ENCODE data around the gene UBE2F.
A peak's percentile ranks its signal among the peaks of the same experiment; 100 is the strongest.
"Not testable (repeated sequence)": the region's sequence is repeated elsewhere in the genome, so short reads cannot be mapped to it uniquely, and the experiment has no call there.

UBE2F gene

DNA sequence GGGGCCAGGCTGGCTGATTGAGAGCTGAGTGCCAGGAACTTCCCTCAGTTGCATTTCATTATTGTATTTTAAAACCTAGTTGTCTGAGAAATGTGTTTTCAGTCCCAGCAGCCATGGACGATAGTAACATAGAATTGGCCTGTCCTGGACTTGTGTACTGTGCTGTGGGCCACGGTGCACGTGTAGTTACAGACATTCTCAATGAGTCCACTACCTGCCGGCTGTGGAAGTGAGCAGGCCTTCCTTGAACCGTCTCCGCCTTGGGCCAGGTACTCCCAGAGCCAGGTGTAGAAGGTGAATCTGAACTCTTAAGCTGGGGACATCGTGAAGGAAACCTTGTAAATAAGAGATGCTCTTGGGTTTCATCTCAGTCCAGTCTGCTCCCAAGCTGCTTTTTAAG lies 47.0 kb downstream of the UBE2F start:
- no peak for DNase-seq (ENCODE audit: extremely low read depth in 1 of 2, low read depth in 1 of 2)

DNA sequence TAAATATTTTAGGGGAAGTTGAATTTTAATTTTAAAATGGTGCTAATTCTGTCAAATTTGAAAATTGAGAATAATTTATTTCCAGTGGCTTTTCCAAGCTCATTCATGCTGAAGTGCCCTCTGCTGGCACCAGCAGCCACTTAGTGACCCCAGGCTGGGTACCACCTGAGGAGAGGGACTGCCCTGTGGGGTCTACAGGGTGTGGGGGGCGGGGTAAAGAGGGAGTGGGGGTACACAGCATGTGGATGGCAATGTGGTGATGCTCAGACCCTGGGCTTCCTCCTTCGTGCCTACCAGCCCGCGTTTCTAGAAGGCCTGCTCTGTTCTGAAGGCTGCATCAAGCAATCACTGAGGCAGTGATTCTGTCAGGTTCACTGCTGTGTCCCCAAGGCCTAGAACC lies 48.9 kb downstream of the UBE2F start:
- no peak for DNase-seq (ENCODE audit: extremely low read depth in 1 of 2, low read depth in 1 of 2)

- no peak for DNase-seq (ENCODE audit: extremely low read depth in 1 of 2, low read depth in 1 of 2)
Observed at GRCh38 chr2:238016526-238016925, 49.7 kb downstream of the UBE2F start.

DNA sequence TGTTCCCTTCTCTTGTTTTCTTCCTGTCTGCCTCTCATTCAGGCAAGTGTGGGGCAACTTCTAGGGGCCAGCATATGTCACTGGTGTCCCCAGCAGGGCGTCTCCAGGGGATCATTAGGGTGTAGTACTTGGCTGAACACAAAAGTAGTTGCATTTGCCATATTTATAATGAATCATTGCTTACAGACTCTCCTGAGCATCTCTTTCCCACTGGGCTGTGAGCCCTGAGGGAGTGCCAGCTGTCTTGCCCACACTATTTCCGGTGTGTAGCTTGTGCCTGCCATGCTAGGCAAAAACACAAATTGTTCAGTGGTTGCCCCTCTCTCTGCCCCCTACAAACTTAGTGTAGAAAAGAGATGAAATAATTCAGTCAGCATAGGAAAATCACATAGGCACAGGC lies 53.1 kb downstream of the UBE2F start:
- no peak for DNase-seq (ENCODE audit: extremely low read depth in 1 of 2, low read depth in 1 of 2)

GRCh38 chr2:238020816-238021215 lies 54.0 kb downstream of the UBE2F start:
- no peak for DNase-seq (ENCODE audit: extremely low read depth in 1 of 2, low read depth in 1 of 2)

DNA sequence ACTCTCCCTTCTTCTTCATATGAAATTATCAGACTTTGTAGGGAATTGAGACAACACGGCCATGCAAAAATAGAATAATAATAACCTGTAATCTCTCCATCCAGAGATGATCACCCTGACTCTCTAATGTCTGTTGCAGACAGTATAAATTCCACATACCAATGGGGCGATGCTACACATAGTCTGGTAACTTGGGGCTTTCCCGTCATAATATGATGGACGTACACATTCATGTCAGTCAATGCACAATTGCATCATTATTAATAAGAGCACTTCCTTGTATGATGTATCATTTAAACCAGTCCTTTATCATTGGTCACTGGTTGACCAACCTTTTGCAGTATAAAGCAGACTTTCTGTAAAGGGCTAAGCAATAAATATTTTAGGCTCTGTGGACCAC lies 54.5 kb downstream of the UBE2F start:
- DNase-seq (ENCODE audit: extremely low read depth in 1 of 2, low read depth in 1 of 2) = no peak

DNA sequence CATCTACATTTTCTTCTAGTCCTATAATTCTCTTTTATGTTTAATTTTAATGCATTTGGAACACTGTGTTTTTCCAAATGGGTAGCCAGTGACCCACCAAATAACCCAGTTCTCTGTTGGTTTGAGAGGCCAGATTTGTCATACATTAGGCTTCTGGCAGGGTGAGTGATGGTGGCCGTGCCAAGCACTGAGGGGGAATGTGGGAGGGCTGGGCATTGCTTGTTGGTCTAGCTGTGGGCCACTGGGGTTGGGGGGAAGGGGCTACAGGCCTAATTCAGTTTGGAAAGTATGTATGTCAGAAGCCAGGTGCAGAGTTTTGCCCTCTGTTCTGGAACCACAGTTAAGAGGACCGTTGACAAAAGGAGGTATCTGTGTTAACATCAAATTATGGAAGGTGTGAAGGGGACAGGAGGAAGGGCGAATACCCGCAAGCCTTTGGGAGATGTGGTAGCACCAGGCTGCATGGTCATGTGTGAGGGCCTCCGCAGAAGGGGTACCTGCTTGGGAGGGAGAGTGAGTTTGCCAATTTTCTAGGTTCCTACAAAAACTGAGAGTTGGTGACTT lies 55.9 kb downstream of the UBE2F start:
- no peak for DNase-seq (ENCODE audit: extremely low read depth in 1 of 2, low read depth in 1 of 2)

- DNase-seq (ENCODE audit: extremely low read depth in 1 of 2, low read depth in 1 of 2) = no peak
Observed at GRCh38 chr2:238023608-238024007, 56.8 kb downstream of the UBE2F start.

- DNase-seq (ENCODE audit: extremely low read depth in 1 of 2, low read depth in 1 of 2) = peak in 1 of 2 donors; percentile 57
Observed at GRCh38 chr2:238024986-238025385, 58.2 kb downstream of the UBE2F start.

GRCh38 chr2:238025741-238026360 lies 59.0 kb downstream of the UBE2F start:
- DNase-seq (ENCODE audit: extremely low read depth in 1 of 2, low read depth in 1 of 2) = no peak

- no peak for DNase-seq (ENCODE audit: extremely low read depth in 1 of 2, low read depth in 1 of 2)
Observed at GRCh38 chr2:238027058-238027457, 60.2 kb downstream of the UBE2F start.

GRCh38 chr2:238027591-238028415 lies 61.0 kb downstream of the UBE2F start:
- no peak for DNase-seq (ENCODE audit: extremely low read depth in 1 of 2, low read depth in 1 of 2)

DNA sequence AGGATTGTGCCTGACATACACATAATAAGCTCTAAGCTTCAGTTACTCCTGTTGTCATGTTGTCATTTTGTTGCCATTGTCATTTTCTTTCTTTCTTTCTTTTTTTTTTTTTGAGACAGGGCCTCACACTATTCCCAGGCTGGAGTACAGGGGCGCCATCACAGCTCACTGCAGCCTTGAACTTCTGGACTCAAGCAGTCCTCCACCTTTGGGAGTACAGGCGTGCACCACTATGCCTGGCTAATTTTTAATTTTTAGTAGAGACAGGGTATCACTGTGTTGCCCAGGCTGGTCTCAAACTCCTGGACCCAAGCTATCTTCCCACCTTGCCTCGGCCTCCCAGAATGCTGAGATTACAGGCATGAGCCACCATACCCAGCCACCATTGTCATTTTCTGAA lies 63.0 kb downstream of the UBE2F start:
- DNase-seq (ENCODE audit: extremely low read depth in 1 of 2, low read depth in 1 of 2) = no peak

DNA sequence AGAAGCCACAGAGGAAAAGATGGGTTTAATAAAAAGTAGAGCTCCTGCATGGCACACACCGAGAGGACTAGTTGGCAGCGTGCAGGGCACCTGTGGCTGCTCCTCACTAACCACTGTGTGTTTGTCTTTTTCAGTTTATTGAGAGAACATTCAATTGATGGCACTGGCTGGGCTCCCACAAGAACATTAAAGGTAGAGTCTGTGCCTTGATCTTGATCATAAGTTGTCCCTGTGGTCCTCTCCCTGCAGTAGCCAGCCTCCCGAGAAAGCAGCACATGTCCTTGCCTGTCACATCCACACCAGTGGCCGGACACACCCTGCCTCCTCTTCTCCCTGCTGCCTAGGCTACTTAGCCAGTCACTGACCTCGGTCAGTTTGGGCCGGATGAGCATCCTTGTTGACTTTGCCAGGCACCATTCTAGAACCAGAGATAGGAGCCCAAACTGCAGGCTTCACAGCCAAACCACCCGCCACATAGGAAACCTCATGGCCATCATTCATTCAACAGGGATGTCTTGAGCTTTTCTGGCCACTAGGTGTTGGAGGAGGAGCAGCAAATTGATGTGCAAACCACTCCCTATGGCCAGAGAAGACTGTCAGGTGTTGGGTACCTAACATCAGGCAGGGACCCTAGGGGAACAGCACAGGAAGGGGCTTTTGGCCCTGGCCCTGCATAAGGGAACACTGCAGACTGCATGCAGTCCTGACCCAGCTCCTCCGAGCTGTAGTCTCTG lies 63.8 kb downstream of the UBE2F start:
- DNase-seq (ENCODE audit: extremely low read depth in 1 of 2, low read depth in 1 of 2) = no peak

DNA sequence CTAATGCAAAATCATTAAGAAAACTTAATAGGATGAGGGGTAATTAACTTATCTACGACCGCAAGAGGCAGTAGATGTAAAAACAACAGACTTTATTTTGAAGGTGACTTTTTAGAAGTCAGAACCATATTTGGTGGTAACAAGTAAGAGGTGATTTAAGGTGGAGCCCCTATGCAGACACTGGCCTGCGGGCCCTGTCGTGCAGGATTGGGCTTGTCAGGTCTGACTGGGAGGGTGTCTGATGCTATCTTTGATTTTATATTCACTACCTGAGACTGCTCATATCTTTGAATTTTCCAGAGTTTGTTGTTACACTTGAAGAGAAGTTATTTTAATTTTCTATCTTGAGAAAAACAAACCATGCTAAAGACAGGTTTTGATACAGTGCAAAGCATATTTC lies 64.9 kb downstream of the UBE2F start:
- no peak for DNase-seq (ENCODE audit: extremely low read depth in 1 of 2, low read depth in 1 of 2)

DNA sequence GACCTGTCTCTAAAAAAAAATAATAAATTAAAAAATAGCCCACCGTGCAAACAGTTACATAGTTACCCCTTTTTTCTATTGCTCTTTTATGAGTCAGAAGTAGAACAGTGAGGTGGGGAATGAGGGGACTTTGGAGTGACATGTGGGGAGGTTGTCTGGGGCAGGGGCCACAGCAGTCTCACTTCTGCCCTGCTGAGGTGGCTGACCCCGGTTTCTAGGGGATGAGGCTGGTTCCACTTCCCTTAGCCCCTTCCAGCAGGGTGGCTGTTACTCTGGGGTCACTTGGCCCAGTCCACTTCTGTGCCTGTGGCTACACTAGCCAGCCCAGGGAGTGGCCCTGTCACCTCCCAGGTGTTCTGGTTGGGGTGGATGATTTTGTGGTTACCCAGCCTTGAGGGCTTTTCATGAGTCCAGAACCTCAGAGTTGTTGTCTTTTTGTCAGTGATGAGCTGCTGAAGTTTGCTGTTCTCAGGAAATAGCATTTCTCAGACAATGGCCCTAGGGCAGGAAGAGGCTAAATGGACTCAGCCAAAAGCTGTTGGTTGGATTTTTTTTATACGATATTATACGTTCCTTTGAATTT lies 66.0 kb downstream of the UBE2F start:
- DNase-seq (ENCODE audit: extremely low read depth in 1 of 2, low read depth in 1 of 2) = no peak

DNA sequence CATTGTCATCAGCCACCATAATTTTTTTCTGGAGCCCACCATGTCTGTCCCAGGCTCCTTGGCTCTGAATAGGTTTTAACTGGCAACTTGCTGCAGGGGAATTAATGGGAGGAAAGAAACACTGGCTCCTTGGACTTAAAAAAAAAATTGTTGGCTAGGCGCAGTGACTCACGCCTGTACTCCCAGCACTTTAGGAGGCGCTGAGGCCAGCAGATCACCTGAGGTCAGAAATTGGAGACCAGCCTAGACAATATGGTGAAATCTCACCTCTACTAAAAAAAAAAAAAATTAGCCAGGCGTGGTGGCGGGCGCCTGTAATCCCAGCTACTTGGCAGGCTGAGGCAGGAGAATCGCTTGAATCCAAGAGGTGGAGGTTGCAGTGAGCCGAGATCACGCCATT lies 67.2 kb downstream of the UBE2F start:
- not testable (repeated sequence) for DNase-seq (ENCODE audit: extremely low read depth in 1 of 2, low read depth in 1 of 2)

GRCh38 chr2:238038203-238038602 lies 71.4 kb downstream of the UBE2F start:
- no peak for DNase-seq (ENCODE audit: extremely low read depth in 1 of 2, low read depth in 1 of 2)

DNA sequence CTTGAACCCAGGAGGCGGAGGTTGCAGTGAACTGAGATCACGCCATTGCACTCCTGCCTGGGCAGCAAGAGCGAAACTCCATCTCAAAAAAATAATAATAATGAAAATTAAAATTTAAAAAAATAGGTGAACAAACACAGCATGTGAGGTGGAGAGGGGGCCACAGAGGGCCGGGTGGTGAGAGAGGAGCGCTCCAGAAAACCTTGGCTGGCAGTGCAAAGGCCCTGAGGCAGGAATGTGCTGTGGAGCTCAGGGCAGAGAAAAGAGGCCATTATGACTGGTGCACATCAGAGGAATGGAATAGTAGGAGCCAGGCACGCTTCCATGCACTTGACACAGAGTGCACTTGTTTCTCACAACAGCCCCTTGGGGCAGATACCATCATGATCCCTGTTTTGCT lies 72.3 kb downstream of the UBE2F start:
- DNase-seq (ENCODE audit: extremely low read depth in 1 of 2, low read depth in 1 of 2) = no peak

- no peak for DNase-seq (ENCODE audit: extremely low read depth in 1 of 2, low read depth in 1 of 2)
Observed at GRCh38 chr2:238039985-238040384, 73.2 kb downstream of the UBE2F start.

DNA sequence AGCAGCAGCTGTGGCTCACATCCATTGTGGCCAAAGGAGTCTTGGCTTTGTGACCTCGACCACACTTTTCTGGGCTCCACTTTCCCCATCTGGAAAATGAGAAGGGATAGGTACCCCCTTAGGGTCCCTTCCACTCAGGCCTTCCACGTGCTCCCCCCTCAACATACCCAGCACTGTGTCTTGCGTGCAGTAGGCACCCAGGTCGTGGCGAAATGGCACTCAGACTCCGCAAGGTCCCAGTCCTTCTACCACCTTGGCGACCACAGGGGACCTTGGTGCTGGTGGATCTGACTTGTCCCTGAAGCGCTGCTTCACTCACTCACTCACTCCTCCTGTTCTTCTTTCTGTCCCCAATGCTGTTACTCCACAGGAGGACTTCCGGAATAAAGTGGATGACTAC lies 74.1 kb downstream of the UBE2F start:
- no peak for DNase-seq (ENCODE audit: extremely low read depth in 1 of 2, low read depth in 1 of 2)

Measured in stimulated activated CD8-positive, alpha-beta memory T cell treated with anti-CD3 and anti-CD28 coated beads, Interleukin-7, amount 100 ng/mL, for 48 hours (primary cell).